GM23248 (cell line): ENCODE measurements around the gene TCF15.

Source experiments
- EZH2 ChIP-seq: fragments of 200-600 bp; sonication (generic); IDR thresholded peaks from 2 replicates; pipeline ENCODE4 v1.6.1; 2018; ENCODE audit warnings: antibody characterized with exemption, mild to moderate bottlenecking; ENCODE audit not compliant: insufficient read depth, poor library complexity, severe bottlenecking
- EZH2phosphoT487 ChIP-seq: fragments of 200-600 bp; sonication (generic); IDR thresholded peaks from 2 replicates; pipeline ENCODE4 v1.6.1; 2018; ENCODE audit warnings: antibody characterized with exemption, moderate library complexity, mild to moderate bottlenecking, low read depth; ENCODE audit not compliant: insufficient read depth

- TF ChIP-seq EZH2 (no peak), EZH2phosphoT487 (no peak)
These were observed 25.2 kb upstream of the TCF15 start for GRCh38 chr20:635028-635892.
